ENCODE results near the gene AP2S1.

GRCh38 chr19:46830864-46831263, 19.8 kb downstream of the AP2S1 start:
- TF ChIP-seq CTCF (IDR thresholded peaks at IDR 0.05), result no peak
- no peak for TF ChIP-seq POLR2A (IDR thresholded peaks at IDR 0.05)
